HEK293T (cell line): Measurements from ENCODE around the gene TMC3.

Experiments
- BHLHE40 ChIP-seq: fragments of 450-650 bp; IDR thresholded peaks from 2 replicates; pipeline ENCODE4 v1.6.1; 2016; ENCODE audit warnings: mild to moderate bottlenecking, moderate library complexity, borderline replicate concordance
- CTBP1 ChIP-seq: fragments of 450-650 bp; IDR thresholded peaks from 2 replicates; pipeline ENCODE4 v1.6.1; 2016; ENCODE audit warnings: borderline replicate concordance
- ELF4 ChIP-seq: fragments of 450-650 bp; IDR thresholded peaks from 2 replicates; pipeline ENCODE4 v1.6.1; 2017; ENCODE audit warnings: antibody characterized with exemption
- FOXA1 ChIP-seq: fragments of 450-650 bp; IDR thresholded peaks from 2 replicates; pipeline ENCODE4 v1.6.1; 2016; ENCODE audit warnings: mild to moderate bottlenecking
- FOXK2 ChIP-seq: fragments of 450-650 bp; IDR thresholded peaks from 2 replicates; pipeline ENCODE4 v1.6.1; 2016; ENCODE audit warnings: mild to moderate bottlenecking
- FOXM1 ChIP-seq: fragments of 450-650 bp; IDR thresholded peaks from 2 replicates; pipeline ENCODE4 v1.6.1; 2017; ENCODE audit warnings: mild to moderate bottlenecking, borderline replicate concordance
- HDGF ChIP-seq: fragments of 450-650 bp; IDR thresholded peaks from 2 replicates; pipeline ENCODE4 v1.6.1; 2017; ENCODE audit warnings: antibody characterized with exemption, borderline replicate concordance
- LEF1 ChIP-seq: fragments of 450-650 bp; IDR thresholded peaks from 2 replicates; pipeline ENCODE4 v1.6.1; 2017; ENCODE audit warnings: mild to moderate bottlenecking, borderline replicate concordance
- NFRKB ChIP-seq: fragments of 450-650 bp; IDR thresholded peaks from 2 replicates; pipeline ENCODE4 v1.6.1; 2016; ENCODE audit warnings: mild to moderate bottlenecking, moderate library complexity
- SP1 ChIP-seq: fragments of 450-650 bp; IDR thresholded peaks from 2 replicates; pipeline ENCODE4 v1.6.1; 2017
- SUZ12 ChIP-seq: fragments of 450-650 bp; IDR thresholded peaks from 2 replicates; pipeline ENCODE4 v1.6.1; 2016; ENCODE audit warnings: mild to moderate bottlenecking
- TARDBP ChIP-seq: fragments of 450-650 bp; IDR thresholded peaks from 2 replicates; pipeline ENCODE4 v1.6.1; 2016
- ZNF384 ChIP-seq: fragments of 450-650 bp; IDR thresholded peaks from 2 replicates; pipeline ENCODE4 v1.6.1; 2016
- TF ChIP-seq, protein P1 (sequence below): fragments of 450-650 bp; IDR thresholded peaks from 2 replicates; pipeline ENCODE4 v1.6.1; 2016

DNA sequence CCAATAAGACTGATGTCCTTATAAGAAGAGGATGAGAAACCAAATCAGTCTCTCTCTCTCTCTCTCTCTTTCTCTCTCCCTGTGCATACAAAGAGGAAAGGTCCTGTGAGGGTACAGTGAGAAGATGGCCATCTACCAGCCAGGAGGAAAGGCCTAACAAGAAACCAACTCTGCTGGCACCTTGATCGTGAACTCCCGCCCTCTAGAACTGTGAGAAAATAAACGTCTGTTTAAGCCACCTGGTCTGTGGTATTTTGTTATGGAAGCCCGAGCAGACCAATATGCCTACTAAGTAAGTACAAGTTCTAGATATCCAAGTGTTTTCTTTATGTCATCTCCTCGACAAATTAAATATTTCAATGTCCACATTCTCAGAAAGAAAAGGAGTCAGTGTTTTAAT lies 44.9 kb upstream of the TMC3 start:
- TF ChIP-seq BHLHE40, result no peak
- TF ChIP-seq ZNF384, result no peak
- no peak for TF ChIP-seq SUZ12
- TF ChIP-seq SP1, result no peak
- no peak for TF ChIP-seq LEF1
- no peak for TF ChIP-seq FOXK2
- no peak for TF ChIP-seq ELF4
- no peak for TF ChIP-seq CTBP1
- TF ChIP-seq, protein P1, sequence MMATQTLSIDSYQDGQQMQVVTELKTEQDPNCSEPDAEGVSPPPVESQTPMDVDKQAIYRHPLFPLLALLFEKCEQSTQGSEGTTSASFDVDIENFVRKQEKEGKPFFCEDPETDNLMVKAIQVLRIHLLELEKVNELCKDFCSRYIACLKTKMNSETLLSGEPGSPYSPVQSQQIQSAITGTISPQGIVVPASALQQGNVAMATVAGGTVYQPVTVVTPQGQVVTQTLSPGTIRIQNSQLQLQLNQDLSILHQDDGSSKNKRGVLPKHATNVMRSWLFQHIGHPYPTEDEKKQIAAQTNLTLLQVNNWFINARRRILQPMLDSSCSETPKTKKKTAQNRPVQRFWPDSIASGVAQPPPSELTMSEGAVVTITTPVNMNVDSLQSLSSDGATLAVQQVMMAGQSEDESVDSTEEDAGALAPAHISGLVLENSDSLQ, result no peak
- no peak for TF ChIP-seq TARDBP
- TF ChIP-seq FOXM1, result no peak
- TF ChIP-seq HDGF, result no peak
- TF ChIP-seq FOXA1, result no peak
- TF ChIP-seq NFRKB, result no peak
